Measurements from ENCODE around the gene SORCS1.

DNA sequence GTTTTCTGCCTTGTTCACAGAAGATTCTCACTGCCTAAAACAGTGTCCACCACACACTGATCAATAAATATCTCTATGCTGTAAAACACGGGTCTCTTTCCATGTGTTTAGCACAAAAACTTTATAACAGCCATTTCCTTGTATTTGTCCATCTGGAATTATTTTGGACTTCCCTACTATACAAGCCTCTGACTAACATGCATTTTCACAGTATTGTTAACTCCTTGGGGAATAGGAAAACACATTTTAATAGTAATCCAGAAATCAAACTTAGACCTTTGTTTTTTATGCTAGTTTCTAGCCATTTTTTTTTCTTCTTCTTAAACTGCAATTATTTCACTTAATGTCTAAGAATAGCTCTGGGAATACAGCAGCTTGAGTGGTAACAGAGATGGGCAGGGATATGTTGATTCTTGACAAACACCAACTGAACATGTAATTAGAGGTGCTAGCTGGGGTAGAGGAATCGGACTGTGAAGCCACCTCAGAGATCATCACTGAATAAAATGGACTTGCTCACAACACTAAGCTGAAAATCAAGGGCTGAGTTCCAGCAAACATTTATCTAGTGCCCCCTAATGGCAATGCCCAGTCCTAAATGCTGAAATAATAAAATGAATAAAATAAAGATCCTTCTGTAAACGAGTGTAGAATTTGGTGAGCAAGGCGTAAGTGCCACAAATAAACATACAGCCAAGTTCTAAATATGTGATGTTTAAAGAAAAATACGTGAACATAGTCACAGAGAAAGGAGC is 593.1 kb downstream of the SORCS1 start:
- TF ChIP-seq MAX (IDR thresholded peaks at IDR 0.05): no peak
- TF ChIP-seq USF1 (IDR thresholded peaks at IDR 0.05): no peak
- peak; percentile 45 for TF ChIP-seq RAD21 (IDR thresholded peaks at IDR 0.05; ENCODE audit: low read depth)
- TF ChIP-seq FOXM1 (IDR thresholded peaks at IDR 0.05; ENCODE audit: borderline replicate concordance, low read depth): no peak
- TF ChIP-seq EP300 (IDR thresholded peaks at IDR 0.05; ENCODE audit: borderline replicate concordance): no peak
- TF ChIP-seq, protein P1, sequence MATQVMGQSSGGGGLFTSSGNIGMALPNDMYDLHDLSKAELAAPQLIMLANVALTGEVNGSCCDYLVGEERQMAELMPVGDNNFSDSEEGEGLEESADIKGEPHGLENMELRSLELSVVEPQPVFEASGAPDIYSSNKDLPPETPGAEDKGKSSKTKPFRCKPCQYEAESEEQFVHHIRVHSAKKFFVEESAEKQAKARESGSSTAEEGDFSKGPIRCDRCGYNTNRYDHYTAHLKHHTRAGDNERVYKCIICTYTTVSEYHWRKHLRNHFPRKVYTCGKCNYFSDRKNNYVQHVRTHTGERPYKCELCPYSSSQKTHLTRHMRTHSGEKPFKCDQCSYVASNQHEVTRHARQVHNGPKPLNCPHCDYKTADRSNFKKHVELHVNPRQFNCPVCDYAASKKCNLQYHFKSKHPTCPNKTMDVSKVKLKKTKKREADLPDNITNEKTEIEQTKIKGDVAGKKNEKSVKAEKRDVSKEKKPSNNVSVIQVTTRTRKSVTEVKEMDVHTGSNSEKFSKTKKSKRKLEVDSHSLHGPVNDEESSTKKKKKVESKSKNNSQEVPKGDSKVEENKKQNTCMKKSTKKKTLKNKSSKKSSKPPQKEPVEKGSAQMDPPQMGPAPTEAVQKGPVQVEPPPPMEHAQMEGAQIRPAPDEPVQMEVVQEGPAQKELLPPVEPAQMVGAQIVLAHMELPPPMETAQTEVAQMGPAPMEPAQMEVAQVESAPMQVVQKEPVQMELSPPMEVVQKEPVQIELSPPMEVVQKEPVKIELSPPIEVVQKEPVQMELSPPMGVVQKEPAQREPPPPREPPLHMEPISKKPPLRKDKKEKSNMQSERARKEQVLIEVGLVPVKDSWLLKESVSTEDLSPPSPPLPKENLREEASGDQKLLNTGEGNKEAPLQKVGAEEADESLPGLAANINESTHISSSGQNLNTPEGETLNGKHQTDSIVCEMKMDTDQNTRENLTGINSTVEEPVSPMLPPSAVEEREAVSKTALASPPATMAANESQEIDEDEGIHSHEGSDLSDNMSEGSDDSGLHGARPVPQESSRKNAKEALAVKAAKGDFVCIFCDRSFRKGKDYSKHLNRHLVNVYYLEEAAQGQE (IDR thresholded peaks at IDR 0.05; ENCODE audit: low read depth): no peak
- no peak for TF ChIP-seq CEBPB (IDR thresholded peaks at IDR 0.05)
- no peak for TF ChIP-seq TAF1 (IDR thresholded peaks at IDR 0.05; ENCODE audit: low read depth)
- no peak for TF ChIP-seq NFIC (IDR thresholded peaks at IDR 0.05)
- TF ChIP-seq TEAD4 (IDR thresholded peaks at IDR 0.05): no peak
- TF ChIP-seq TCF12 (IDR thresholded peaks at IDR 0.05; ENCODE audit: low read depth): no peak
- no peak for TF ChIP-seq CREB1 (IDR thresholded peaks at IDR 0.05; ENCODE audit: low read depth)
- no peak for TF ChIP-seq EGR1 (IDR thresholded peaks at IDR 0.05)

Data from Ishikawa (cell line).